ENCODE data around the gene CYGB.

The CYGB gene

DNA sequence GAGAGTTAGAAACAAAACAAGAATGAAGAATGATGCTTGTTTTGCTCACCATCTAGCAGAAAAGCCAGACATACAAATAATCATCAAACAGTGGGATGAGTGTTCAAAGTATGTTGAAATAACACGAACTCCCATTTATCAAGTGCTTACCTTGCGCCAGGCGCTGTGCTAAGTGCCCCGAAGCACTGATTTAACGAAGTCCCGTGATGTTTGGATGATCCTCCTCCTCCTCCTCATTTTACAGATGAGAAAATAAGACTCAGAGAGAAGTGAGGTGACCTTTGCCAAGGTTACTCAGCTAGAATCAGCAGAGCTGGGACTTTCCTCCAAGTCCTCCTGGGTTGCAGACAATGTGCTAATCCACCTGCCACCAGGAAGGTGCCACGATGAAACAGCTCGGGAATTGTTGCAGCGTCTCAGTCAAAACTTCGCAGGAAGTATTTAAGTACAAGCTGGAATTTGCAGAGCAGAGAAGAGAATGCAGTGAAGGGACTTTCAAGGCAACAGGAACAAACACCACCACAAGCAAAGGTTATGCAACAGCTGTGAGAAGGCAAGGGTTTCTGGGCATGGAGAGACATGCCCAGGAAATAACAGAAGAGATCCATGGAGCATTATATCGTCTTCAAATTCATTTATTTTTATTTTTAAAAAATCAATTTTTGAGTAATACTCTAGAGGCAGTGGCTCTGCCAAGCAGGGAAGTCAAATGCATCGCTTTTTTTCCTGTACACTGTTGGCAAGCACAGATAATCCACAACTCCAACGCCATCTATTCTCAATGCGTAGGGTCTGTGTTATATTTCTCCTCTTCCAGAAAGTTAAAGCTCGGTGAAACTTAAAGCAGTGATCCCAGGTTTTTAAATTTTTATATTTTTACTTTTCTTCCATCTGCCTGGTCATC lies 13.5 kb upstream of the CYGB start:
- in situ Hi-C loops (cut with MboI; ENCODE audit: low sequenced_read_pairs) = no loop called here

DNA sequence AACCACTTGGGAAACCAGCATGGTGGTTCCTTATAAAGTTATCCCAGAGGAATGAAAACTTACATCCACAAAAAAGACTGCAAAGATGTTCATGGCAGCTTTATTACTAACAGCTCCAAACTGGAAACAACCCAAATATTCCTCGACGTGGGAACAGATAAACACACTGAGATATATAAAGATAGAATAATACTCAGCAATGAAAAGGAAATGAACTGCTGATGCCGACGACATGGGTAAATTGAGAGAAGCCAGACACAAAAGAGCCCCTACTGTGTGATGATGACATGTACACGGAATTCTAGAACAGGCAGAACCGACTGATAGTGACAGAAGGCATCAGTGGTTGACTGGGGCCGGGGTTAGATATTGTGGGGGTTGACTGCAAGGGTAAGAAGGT lies 12.0 kb upstream of the CYGB start:
- in situ Hi-C loops (cut with MboI; ENCODE audit: low sequenced_read_pairs) = no loop called here

DNA sequence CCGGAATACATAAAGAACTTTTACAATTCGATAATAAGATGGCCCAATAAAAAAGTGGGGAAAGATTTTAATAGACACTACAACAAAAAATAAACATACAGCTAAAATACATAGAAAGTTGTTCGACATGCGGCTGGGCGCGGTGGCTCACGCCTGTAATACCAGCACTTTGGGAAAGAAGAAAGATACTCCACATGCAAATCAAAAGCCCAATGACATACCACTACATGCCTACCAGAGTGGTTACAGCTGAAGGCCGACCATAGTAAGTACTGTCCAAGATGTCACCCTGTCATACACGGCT lies 11.7 kb upstream of the CYGB start:
- in situ Hi-C loops (cut with MboI; ENCODE audit: low sequenced_read_pairs) = no loop called here

DNA sequence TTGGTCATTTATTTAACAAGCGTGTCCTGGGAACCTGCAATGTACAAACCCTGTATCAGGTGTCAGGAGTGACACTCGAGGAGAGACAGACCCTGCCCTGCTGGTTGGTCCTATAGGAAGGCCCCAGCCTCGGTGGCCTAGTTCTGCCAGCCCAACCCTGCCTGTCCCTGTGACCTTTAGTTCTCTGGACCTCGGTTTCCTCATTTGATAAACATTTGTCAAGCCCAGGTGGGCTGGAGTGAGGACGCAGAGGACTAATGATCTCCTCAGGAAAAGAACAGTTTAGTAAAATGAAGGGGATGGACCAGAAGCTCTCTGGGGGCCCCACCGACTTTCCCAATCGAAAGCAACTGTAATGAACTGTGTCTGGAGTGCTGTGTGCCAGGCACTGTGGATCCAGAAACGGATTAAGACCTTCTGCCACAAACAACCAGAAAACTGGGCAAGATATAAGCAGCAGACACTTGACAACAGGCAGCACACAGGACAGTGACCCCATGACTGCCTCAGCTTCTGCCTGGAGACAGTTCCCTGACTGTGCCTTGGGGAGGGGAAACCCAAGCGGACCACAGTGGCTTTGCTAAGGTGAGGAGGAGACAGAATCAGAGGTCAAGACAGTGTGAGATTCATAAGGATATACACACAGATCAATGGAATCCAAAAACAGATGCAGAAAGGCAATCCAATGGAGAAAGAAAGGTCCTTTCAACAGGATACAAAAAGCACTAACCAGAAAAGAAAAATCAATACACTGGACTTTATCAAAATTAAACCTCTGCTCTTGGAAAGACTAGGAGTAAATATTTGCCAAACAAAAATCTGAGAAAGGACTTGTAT lies 11.1 kb upstream of the CYGB start:
- in situ Hi-C loops (cut with MboI; ENCODE audit: low sequenced_read_pairs) = no loop called here

GRCh38 chr17:76547642-76548202 lies 10.2 kb upstream of the CYGB start:
- in situ Hi-C loops (cut with MboI; ENCODE audit: low sequenced_read_pairs) = no loop called here

DNA sequence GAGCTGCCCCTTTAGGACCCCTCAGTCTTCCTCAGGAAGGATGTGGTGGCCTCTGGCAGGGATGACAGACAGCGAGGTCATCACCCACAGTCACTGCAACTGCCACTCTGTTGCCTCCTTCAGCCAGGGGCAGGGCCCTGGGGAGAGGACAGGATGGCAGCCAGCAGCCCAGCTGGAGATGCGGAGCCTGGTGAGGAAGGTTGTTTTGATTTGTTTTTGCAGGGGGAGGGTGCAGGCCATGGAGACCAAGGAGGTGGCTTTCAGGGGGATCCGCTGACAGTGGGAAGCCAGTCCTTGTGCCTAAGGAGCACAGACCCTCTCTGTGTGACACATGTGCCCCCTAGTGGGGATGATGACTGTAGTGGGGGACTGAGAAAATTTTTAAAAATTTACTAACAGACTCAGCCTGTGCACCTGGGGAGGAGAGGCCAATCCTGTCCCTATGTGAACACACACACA lies 9.7 kb upstream of the CYGB start:
- in situ Hi-C loops (cut with MboI; ENCODE audit: low sequenced_read_pairs) = no loop called here

DNA sequence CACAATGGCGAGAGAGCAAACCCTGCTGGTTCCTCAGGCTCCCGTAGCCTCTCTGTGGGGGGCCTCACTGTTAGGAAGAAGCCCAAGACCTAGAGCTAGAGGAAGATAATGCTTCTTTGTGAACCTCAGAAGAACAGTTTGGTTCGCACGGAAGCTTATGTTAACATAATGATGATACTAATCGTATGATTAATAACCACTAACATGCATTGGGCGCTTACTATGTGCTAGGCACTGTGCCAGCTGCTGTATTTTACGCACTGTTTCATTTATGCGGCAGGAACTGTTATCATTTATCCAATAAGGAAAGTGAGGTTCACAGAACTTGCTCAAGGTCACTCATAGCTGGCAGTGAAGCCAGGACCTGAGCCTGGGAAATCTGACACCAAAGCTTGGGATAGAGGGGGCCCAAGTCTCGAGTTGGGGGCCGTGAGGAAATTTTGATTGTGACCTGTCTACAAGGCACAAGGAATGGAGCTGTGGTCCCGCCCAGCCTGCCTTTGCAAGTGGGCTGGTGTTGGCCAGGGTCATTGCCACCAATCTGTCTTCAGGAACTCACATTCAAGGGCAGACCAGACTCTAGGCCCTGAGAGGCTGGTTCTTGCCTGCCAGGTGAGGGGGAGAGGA lies 9.2 kb upstream of the CYGB start:
- in situ Hi-C loops (cut with MboI; ENCODE audit: low sequenced_read_pairs) = no loop called here

GRCh38 chr17:76545918-76546555 lies 8.5 kb upstream of the CYGB start:
- in situ Hi-C loops (cut with MboI; ENCODE audit: low sequenced_read_pairs) = no loop called here

DNA sequence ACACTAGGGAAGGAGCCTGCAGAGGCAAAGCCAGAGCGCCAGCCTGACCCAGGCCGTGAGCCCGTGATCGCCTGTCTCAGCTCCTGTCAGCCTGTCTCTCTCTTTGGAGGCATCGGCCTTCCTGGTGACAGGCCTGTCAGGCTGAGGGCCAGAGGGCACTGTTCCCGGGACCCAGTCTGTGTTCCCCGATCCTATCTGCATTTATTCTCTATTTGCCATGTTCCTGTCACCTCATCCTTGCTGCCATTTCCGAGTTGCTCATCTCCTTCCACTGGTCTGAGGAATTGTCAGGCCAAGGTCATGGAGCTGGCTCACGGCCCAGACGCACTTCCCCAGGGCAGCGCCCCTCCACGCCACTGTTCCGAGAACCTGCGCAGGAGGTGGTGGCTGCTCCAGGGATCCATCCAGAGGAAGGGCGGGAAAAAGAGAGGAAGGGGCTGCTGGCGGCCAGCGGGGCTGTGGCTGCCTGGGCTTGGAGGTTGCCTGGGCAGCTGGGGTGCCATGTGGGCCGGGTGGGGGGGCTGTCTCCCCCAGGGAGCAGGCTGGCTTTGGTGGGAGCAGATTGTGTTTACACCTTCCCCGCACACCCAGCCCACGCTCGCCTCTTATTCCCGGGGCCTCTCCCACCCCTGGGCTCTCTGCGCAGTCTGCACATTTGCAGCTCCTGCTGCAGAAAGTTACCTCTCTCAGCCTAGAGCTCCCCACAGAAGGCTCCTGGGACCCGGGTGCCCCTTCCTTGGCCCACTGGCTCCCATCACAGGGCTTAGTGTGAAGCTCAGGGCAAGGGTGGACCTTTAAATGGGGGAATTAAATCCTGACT lies 7.2 kb upstream of the CYGB start:
- in situ Hi-C loops (cut with MboI; ENCODE audit: low sequenced_read_pairs) = no loop called here

DNA sequence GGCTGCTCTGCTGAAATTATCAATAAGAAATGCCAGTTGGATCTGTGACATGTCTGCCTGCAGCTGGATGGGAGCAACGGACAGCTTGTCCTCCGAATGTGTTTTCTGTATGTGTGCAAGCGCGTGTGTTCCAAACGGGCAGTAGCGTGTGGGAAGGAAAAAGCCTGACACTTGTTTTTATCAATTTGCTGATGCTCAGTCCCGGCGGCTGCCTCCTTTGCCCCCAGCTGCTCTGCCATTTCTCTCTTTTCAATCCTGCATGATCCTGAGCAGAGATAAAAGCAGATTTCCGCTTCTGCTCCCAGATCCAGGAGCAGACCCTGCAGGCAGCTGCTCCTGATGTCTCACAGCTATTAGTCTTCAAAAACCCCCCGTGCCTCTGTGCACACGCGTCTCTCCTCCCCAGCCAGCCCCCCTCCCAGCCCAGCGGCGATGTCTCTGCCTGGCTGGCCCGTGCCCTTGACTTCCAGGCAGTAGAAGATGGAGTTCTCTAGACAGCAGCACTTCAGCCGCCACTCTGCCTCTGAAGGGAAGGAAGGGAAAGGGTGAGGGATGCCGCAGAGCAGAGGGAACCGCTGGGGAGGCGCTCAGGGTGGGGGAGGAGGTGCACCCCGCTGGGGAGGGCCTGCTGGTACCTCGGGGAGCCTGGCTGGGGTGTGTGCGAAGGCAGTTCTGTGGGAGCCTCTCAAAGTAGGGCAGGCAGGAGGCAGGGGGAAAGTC lies 6.5 kb upstream of the CYGB start:
- in situ Hi-C loops (cut with MboI; ENCODE audit: low sequenced_read_pairs) = no loop called here

- in situ Hi-C loops (cut with MboI; ENCODE audit: low sequenced_read_pairs) = no loop called here
Measured at GRCh38 chr17:76543482-76543825, 5.9 kb upstream of the CYGB start.

GRCh38 chr17:76542984-76543383 lies 5.5 kb upstream of the CYGB start:
- in situ Hi-C loops (cut with MboI; ENCODE audit: low sequenced_read_pairs) = no loop called here

DNA sequence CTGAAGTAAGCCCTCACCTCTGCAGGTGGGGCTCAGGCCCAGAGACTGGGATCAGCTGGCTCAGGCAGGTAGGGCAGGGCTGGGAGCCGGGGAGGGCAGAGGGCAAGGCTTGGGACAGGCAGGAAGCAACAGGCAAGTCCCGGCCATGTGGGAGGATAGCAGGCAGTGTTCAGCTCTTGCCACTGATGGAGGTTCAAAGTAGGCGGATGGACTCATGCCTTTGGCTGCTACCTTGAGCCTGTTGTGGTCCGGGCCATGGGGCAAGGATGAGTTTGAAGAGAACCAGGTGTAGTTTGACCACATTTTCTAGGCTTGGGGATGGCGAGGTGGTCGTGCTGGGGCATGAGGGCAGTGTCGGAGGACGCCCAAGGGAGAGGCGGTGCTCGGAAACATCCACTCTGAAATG lies 5.1 kb upstream of the CYGB start:
- in situ Hi-C loops (cut with MboI; ENCODE audit: low sequenced_read_pairs) = no loop called here

GRCh38 chr17:76541739-76542454 lies 4.4 kb upstream of the CYGB start:
- in situ Hi-C loops (cut with MboI; ENCODE audit: low sequenced_read_pairs) = no loop called here

- in situ Hi-C loops (cut with MboI; ENCODE audit: low sequenced_read_pairs) = no loop called here
Measured at GRCh38 chr17:76540381-76541300, 3.1 kb upstream of the CYGB start.

DNA sequence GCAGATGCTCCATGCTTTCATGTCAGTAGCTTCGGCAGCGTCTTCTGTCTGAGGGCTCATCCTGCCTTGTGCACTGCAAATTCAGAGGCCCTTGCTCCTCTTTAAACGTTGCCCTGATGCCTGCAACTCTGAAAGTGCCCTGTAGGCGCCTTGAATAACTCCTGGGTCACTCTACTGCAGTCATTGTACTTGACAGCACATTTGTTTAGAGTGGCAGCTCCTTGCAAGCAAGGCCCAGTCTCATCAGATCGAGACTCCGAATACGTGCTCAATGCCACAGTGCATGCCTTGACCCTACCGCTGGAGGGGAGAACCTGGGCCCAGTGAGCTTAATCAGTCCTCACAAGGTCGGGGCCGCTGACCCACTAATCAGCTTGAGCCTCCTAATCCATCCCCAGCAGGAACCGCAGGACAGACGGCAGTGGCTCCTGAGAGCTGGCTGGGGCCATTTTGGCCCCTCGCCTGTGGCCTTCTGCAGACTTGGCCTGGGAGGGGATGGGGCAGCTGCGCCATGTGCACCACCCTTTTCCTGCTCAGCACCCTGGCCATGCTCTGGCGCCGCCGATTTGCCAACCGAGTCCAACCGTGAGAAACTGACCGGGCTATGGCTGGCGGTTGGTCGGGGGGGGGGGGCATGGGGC lies 2.2 kb upstream of the CYGB start, which contains the start of gene PRCD:
TSS of gene PRCD (plus strand) at position 414 of the 641 bp plus-strand sequence. CDS start at position 512, 98 bp downstream.
- in situ Hi-C loops (cut with MboI; ENCODE audit: low sequenced_read_pairs) = no loop called here

DNA sequence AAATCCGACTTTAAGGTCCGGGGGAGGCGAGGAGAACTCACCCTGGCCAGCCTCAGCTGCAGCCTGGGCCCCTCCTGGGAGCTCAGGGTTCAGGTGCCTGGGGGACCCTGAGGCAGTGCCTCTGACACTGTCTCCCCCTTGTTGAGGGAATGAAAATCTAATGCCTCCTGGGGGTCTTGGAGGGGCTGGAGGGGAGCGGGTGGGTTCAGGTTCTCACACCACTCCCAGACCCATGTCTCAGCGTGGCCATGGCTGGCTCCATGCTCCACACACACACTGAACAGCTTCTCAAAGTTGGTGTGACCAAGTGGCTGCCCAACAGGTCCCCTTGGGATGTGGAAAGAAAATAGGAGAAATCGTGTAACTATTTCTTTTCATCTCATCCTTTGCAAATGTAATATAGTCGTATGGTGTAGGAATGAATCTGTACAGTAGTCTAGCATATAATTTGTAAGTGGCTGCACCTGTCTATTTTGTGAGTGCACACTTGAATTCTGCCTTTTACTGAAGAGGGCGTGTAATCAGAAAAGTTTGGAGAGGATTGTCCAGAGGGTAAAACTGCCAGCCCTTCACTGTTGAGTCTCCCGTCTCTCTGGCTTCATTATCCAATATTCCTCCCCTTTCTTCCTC lies 1.5 kb upstream of the CYGB start:
- in situ Hi-C loops (cut with MboI; ENCODE audit: low sequenced_read_pairs) = no loop called here

All from HL-60/S4 (cell line).